Measurements from ENCODE around the gene EXOC3L2.

The EXOC3L2 gene

GRCh38 chr19:45255611-45256157, 10.5 kb upstream of the EXOC3L2 start:
- no peak overlapping the region for H3K27ac ChIP-seq
- TF ChIP-seq, protein P1, sequence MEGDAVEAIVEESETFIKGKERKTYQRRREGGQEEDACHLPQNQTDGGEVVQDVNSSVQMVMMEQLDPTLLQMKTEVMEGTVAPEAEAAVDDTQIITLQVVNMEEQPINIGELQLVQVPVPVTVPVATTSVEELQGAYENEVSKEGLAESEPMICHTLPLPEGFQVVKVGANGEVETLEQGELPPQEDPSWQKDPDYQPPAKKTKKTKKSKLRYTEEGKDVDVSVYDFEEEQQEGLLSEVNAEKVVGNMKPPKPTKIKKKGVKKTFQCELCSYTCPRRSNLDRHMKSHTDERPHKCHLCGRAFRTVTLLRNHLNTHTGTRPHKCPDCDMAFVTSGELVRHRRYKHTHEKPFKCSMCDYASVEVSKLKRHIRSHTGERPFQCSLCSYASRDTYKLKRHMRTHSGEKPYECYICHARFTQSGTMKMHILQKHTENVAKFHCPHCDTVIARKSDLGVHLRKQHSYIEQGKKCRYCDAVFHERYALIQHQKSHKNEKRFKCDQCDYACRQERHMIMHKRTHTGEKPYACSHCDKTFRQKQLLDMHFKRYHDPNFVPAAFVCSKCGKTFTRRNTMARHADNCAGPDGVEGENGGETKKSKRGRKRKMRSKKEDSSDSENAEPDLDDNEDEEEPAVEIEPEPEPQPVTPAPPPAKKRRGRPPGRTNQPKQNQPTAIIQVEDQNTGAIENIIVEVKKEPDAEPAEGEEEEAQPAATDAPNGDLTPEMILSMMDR (conservative IDR thresholded peaks at IDR 0.05) = no peak

- TF ChIP-seq, protein P1 (conservative IDR thresholded peaks at IDR 0.05) = peak; percentile 24; the same call in 1 of the 2 replicates
Measured at GRCh38 chr19:45254044-45254531, 8.9 kb upstream of the EXOC3L2 start.

GRCh38 chr19:45253396-45254027, 8.3 kb upstream of the EXOC3L2 start:
- TF ChIP-seq, protein P1 (conservative IDR thresholded peaks at IDR 0.05) = no peak
- no peak overlapping the region for H3K27ac ChIP-seq

More at GRCh38 chr19:45254044-45254531, 8.9 kb upstream of the EXOC3L2 start:
- H3K27ac ChIP-seq = peak overlapping the region; percentile 9; the same call in 1 of the 2 replicates

GRCh38 chr19:45251452-45252354, 6.5 kb upstream of the EXOC3L2 start:
- H3K27ac ChIP-seq = peak overlapping the region; percentile 77; the same call in 1 of the 2 replicates
- TF ChIP-seq, protein P1 (conservative IDR thresholded peaks at IDR 0.05) = no peak

DNA sequence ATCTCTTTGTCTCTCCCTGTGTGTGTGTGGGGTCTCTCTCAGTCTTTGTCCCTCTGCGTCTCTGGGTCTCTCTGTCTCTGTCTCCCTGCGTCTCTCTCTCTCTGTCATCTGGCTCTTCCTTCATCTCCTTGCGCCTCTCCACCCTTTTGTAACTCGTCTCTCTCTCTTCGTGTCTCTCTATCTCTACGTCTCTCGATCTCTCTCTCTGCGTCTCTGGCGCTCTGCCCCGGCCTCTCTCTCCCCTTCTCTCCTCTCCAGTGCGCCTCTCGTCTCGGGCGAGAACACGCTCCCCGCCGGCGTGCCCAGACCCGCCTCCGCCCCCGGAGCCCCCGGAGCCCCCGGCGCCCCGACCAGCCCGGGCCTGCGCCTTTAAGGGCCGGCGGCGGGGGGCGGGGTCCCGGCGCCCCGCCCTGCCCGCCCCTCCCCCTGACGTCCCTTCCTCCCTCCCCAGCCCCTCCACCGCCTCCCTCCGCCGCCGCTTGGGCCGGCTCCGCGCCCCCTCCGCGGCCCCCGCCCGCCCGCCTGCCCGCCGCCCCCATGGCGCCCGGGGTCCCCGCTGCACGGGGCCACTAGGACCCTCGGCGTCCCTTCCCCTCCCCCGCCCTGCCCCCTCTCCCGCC, 5.7 kb upstream of the EXOC3L2 start, which contains the start of gene MARK4:
MARK4 (plus strand) TSS at position 440 of the 620 bp plus-strand sequence. CDS start 318 bp downstream, outside the sequence.
- H3K27ac ChIP-seq = peak within 1 kb of the TSS; percentile 77; the same call in 1 of the 2 replicates
- TF ChIP-seq, protein P1 (conservative IDR thresholded peaks at IDR 0.05) = no peak

DNA sequence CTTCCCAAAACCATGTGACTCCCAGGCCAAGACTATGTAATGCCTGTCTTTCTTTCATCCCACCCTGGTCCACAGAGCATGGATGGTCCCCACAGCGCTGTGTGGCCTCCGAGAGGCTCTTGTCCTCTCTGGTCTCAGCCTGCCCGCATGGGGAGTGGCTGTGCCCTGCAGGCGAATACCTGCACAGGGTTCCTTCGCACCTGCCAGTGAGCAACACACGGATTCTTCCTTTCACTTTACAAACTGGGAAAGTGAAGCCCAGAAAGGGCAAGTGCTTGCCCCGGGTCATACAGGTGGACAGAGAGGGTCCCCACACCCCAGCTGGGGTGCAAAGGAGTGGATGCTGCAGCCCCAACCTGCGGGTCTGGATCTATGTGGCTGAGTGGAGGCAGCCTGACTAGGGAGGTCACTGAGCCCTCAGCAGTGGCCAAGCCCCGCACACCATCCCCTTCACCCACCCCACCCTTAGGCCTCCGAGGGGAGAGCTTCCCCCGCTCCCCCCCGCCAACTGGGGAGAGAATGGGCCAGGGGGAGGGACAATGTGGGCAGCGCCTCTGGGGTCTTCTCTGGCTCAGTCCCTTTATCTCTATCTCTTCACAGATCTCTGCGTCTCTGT, 5.1 kb upstream of the EXOC3L2 start:
- peak overlapping the region; percentile 77; the same call in 1 of the 2 replicates for H3K27ac ChIP-seq
- TF ChIP-seq, protein P1 (conservative IDR thresholded peaks at IDR 0.05) = no peak
